Suprapubic skin (tissue), 4 donors: ENCODE measurements around the gene NOS3.

ENCODE experiments used
- CTCF ChIP-seq, 2 donors: fragments of 200-600 bp in 1 of 2; fragments of 450-650 bp in 1 of 2; sonication (generic) in 1 of 2; IDR thresholded peaks; one replicate each; pipeline ENCODE4 v1.5.1; 2016 to 2019; ENCODE audit warnings: antibody characterized with exemption in 2 of 2, mild to moderate bottlenecking in 1 of 2, moderate library complexity in 1 of 2
- EP300 ChIP-seq: sonication (generic); formaldehyde crosslinking; IDR thresholded peaks from one replicate; pipeline ENCODE4 v1.6.1; 2017; ENCODE audit warnings: antibody characterized with exemption
- POLR2A ChIP-seq, 2 donors: fragments of 450-650 bp; IDR thresholded peaks; one replicate each; pipeline ENCODE4 v1.6.1; 2017; ENCODE audit warnings: antibody characterized with exemption in 2 of 2, mild to moderate bottlenecking in 2 of 2, moderate library complexity in 2 of 2
- POLR2AphosphoS5 ChIP-seq, 3 donors: sonication (generic); formaldehyde crosslinking; IDR thresholded peaks; one replicate each; pipeline ENCODE4 v1.6.1; 2017; ENCODE audit warnings: antibody characterized with exemption in 3 of 3

DNA sequence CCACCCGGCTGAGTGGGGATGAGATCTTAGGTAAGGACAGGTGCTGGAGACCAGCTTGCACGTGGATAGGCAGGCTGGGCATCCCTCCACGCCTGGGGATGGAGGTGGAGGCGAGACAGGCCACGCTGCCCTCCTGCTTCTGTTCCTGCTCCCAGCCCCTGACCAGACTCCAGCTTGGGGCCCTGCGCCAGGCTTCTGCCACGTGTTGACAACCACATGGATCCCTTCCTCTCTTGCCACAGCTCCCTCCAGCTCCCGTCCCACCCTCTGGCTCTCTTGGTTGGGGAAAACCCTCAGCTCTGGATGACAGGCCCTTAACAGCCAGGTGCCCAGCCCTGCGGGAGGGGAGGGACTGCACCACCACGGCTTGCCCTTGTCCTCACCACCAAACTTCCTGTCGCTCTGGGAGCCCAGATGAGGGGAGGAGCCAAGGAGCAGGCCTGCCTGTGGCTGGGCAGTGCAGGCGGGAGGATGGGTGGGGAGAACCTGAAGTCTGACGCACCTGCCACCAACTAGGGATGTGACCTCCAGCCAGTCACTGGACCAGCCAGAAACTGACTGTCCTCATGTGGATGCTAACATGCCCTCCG, 48.7 kb upstream of the NOS3 start:
- TF ChIP-seq POLR2A (IDR thresholded peaks at IDR 0.05), result no peak
- TF ChIP-seq CTCF (IDR thresholded peaks at IDR 0.05), result no peak
- no peak for TF ChIP-seq POLR2AphosphoS5 (IDR thresholded peaks at IDR 0.05)
- TF ChIP-seq EP300, result no peak
